Activated naive CD4-positive, alpha-beta T cell treated with anti-CD3 and anti-CD28 coated beads, Interleukin-2, amount 50 U/mL, for 16 hours (primary cell): ENCODE results near the gene CHCHD6.
A peak's percentile ranks its signal among the peaks of the same experiment; 100 is the strongest.

Experiments used
- DNase-seq: peaks from one replicate; pipeline ENCODE4 v3.0.0-alpha.2; 2020

Gene CHCHD6, protein sequence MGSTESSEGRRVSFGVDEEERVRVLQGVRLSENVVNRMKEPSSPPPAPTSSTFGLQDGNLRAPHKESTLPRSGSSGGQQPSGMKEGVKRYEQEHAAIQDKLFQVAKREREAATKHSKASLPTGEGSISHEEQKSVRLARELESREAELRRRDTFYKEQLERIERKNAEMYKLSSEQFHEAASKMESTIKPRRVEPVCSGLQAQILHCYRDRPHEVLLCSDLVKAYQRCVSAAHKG

GRCh38 chr3:126703512-126704493 lies at the start of gene CHCHD6:
Gene CHCHD6 (plus strand): TSS chr3:126704240. CDS start chr3:126704313, 73 bp downstream.
- peak; percentile 97 for DNase-seq

- DNase-seq = peak; percentile 87
Observed at GRCh38 chr3:126654571-126655383, 49.3 kb upstream of the CHCHD6 start, which contains the start of gene TXNRD3. Gene TXNRD3 (minus strand): TSS chr3:126655124.

DNA sequence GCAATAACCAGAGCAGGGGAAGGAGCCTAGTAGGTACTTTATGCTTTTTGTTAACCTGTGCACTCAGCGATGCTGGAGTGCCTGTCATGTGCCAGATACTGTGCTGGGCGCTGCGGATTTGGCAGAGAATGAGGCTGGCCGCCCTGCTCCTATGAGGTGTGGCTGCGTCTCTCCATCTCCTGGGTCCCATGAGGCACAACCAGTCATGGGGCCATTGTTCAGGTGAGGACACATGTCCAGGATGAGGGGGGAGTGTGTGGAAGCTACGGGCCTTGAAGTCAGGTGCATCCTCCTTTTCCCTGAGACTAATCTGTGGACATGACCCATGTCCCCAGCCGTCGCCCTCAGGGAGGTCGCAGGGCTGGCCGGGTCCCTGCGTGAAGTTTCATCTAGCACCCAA lies 48.2 kb upstream of the CHCHD6 start:
- no peak for DNase-seq

DNA sequence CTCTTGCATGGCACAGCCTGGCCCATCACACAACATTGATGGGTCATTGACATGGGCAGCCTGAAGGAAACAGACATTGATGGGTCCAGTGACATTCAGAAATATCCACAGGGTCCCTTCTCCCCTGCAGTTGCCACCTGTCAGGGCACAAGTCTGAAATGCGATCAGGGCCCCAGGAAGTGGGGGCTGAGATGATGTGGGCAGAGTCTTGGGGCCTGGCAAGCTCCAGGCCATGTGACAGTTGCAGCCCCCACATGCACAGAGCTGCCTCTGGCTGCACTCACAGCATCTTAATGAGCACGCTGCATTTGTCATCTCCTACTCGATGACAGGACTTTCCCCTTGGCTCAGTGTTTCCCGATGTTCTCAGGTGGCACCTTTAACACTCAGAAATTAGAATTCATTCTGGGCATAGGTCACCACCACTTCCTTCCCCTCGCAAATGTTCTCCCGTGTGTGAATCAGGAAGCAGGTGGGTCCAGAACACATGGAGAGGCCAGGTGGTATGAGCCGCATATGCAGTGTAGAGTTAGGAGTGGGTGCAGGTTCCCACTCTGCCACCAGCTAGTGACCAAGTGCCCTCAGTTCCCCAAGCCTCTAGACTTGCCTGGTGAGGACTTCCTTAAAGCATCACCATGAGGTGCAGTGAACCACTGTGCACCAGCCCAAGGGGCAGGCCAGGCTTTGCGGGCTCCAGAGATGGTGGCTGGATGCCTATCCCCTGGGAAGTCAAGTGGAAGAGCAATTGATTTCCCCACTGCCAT lies 47.5 kb upstream of the CHCHD6 start:
- no peak for DNase-seq

- DNase-seq = no peak
Observed at GRCh38 chr3:126657901-126658300, 46.1 kb upstream of the CHCHD6 start.

DNA sequence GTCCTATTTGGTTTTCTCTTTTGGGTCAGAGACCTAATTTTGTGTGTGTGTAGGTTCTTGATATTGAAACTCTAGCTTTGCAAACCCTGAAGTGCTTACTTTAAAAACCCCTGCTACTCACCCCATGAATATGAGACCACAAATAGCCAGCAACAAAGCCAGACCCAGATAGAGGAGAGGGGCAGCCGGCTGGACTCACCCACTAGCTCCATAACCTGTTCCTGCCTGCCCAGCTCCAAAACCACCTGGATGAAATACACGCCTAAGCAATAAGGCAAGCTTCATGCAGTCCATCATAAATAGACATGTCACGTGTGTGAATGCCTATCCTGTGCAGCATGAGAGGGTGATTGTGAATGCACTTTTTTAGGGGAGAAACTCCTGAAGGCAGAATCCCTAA lies 45.5 kb upstream of the CHCHD6 start:
- DNase-seq = no peak

GRCh38 chr3:126659915-126660886 lies 43.8 kb upstream of the CHCHD6 start:
- no peak for DNase-seq

GRCh38 chr3:126661532-126662364 lies 42.3 kb upstream of the CHCHD6 start:
- DNase-seq = no peak

DNA sequence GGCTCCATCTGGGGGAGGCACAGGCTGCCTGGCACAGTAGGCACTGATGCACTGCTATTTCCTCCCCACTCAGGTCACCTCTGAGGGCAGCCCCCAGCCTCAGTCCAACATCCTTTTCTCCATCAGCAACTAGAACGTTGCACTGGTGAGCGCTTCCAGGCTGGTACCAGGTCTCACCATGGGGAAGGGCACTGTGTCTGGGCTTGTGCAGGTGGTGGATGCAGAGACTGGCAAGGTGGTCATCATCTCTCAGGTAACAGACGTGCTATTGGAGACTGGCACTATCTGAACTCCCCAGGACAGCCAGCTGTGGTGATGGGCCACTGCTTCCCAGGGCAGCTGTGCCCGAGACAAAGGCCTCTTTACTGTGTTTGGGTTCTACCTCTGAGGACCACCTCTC lies 40.8 kb upstream of the CHCHD6 start:
- no peak for DNase-seq

DNA sequence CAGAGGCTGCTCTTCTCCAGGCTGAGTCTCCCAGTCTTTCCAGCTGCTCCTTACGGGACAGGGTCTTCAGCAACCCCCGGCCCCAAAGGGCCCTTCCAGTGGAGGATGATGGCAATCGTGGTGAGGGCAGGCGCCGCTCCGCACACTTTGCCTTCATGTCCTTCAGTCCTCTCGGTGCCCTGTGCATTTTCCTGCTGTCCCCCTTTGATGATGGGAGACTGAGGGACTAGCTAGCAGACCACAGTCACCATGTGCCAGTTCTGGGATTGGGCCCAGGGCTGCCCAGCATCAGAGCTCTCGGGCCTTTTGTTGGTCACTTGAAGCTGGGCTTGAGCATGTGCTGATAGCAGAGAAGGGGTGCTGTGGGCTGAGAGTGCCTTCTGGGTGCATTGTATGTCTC lies 40.3 kb upstream of the CHCHD6 start:
- DNase-seq = no peak

- DNase-seq = no peak
Observed at GRCh38 chr3:126664591-126665214, 39.3 kb upstream of the CHCHD6 start.

GRCh38 chr3:126665221-126665936 lies 38.7 kb upstream of the CHCHD6 start:
- no peak for DNase-seq

GRCh38 chr3:126665959-126666657 lies 37.9 kb upstream of the CHCHD6 start:
- no peak for DNase-seq

GRCh38 chr3:126666658-126667528 lies 37.1 kb upstream of the CHCHD6 start:
- no peak for DNase-seq

- DNase-seq = no peak
Observed at GRCh38 chr3:126667631-126668449, 36.2 kb upstream of the CHCHD6 start.
